Activated gamma-delta T cell treated with Interleukin-2 at 50 U/mL for 16 hours (primary cell): Measurements from ENCODE around the gene ESR2.
"Not testable (repeated sequence)": the region's sequence is repeated elsewhere in the genome, so short reads cannot be mapped to it uniquely, and the experiment has no call there.

Experiments used
- DNase-seq: peaks from one replicate; pipeline ENCODE4 v3.0.0-alpha.2; 2020

ESR2 gene

DNA sequence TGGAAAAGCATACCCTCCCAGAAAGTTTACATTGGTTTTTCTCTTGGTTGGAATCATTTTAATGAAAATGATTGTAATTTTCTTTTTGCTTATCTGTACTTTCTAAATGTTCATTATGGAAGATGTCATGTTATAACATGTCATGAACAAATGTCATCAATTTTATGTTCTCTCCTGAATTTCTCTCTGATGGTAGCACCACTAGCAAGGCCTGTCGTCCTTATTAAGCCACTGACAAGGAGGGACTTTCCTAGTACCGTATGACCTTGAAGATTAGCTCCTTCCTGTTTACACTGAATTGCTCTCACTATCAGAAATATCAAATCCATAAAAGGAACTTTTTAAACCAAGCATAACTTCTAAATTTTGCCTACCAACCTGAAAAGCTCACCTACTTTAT, 99.0 kb downstream of the ESR2 start:
- no peak for DNase-seq

DNA sequence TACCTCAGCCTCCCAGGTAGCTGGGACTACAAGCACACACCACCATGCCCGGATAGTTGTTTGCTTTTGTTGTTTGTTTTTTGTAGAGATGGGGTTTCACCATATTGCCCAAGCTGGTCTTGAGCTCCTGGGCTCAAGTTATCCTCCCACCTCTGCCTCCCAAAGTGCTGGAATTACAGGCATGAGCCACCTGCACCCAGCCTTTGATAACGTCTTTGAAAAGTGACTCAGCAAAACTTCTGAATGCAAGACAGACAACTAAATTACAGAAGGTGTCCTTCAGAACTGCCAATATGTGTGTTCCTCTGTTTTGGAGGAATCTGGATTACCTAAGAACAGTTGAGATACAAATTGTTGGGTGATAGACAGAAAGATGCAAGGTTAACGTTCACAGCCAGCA, 99.8 kb downstream of the ESR2 start:
- DNase-seq = no peak

DNA sequence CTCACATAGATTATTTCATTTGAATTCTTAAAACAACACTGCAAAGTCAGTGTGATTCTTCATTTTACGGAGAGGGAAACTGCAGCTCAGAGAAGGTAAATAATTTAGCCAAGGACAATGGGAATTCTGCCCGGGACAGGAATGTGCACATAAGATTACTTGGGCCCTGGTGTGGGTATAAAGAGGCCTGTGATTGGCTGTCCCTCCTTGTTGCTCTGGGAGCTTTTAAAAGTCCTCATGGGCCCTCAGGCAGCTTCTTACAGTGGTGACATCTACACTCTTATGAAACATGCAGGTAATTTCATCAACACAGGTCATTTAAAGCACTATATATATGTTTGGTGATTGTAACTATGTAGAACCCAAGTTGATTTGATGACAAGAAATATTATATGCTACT, 100.3 kb downstream of the ESR2 start:
- DNase-seq = no peak

DNA sequence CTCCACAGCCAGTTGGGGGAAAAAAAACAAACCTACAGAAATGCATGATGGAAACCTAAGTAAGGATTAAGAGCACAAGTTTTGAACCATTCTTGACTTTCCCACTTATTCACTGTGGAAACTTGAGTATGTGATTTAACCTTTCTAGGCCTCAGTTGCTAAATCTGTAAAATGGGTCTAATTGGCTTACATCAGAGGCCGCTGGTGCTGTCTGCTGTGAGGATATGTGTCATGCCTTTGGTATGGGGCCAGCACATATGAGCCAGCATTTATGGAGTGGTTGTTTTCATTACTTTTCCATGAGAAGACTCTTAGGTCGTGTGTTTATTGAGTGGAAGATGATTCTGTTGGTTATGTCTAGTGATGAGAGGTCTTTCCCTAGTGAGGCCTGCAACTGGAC, 102.4 kb downstream of the ESR2 start:
- DNase-seq = no peak

DNA sequence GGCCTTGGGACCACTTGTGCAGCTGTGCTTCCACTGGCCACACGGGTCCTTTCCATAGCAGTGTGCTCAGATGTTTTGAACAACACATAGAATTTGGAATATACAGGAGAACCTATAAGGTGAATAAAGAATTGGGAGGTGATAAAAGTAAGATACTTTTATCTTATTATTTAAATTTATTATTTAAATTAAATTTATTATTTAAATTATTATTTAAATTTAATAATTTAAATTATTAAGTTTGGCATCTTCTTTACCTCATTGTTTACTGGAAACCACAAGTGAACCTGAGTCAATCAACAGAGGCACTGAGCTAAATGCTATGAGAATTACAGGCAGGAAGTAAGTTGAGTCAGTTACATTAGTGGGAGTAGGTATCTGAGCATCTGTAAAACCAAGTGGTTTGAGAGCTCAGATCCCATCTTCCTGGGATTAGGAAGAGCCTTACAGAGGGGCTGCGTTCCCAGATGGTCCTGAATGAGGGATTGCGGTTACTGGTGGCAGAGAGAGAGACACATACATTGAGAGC, 103.1 kb downstream of the ESR2 start:
- no peak for DNase-seq

DNA sequence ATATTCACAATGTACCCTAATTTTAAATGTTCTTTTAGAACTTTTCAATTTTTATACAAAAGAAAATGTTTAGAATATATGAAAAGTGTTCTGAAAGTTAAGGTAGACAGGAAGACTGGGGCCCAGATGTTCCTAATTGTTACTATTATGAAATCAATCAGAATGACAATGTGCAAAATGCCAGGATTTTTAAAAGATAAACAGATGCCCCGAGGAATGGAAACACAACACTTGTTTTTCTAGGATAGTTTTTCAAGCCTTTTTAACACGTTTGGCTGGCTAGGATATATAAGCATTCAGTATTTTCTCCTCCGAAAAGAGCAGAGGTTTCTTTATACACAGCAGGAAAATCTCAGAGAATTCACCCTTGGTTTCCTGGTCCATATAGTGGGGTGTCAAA, 106.8 kb downstream of the ESR2 start:
- DNase-seq = no peak

DNA sequence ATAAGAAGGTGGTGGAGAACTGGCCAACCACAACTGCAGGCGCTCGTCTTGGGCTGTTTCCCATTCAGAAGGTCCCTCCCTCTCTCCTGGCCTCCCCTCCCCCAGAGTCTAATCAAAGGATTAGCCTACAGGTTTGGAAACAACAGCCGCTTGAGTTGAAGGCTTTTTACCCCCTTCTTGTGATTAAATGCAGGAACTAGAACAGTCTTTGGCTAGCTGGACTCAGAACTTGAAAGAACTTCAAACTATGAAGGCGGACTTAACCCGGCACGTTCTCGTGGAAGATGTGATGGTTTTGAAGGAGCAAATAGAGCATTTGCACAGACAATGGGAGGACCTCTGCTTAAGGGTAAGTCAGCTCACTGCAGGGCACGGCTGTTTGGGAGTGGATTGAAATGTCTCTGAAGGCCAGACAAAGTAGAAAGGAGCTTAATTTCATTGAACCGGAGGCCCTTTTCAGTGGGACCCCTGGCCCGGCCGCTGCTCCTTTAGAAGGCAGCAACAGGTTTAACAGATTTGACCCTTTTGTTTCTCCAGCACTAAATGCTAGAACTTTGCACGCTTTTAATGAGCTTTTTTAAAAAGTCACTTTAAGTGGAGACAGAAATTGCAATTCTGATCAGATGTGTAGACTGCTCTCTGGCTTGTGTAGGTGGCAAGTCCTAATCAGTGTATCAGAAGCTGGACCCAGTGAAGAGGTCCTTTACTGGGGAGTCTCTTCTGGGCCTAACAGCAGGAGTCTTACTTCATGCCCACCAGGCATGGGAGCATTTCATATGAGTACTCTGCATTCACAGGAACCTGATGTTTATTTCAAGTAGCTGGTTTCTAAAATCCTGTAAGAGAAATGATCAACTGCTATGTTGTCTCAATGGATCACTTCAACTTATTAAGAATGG, 107.7 kb downstream of the ESR2 start:
- DNase-seq = no peak

DNA sequence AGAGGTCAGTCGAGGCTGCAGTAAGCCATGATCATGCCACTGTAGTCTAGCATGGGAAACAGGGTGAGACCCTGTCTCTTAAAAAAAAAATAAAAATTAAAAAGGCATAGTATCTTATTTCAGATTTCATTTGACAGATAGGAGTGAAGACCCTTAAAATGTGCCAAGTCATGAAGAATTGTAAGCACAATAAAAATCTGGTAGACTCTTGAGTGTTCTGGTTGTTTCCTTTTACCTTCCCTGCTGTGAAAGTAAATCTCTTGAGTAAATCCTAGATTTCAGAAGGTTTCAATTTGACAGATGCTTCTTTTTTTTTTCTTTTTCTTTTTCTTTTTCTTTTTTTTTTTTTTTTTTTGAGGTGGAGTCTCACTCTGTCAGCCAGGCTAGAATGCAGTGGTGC, 109.0 kb downstream of the ESR2 start:
- no peak for DNase-seq

DNA sequence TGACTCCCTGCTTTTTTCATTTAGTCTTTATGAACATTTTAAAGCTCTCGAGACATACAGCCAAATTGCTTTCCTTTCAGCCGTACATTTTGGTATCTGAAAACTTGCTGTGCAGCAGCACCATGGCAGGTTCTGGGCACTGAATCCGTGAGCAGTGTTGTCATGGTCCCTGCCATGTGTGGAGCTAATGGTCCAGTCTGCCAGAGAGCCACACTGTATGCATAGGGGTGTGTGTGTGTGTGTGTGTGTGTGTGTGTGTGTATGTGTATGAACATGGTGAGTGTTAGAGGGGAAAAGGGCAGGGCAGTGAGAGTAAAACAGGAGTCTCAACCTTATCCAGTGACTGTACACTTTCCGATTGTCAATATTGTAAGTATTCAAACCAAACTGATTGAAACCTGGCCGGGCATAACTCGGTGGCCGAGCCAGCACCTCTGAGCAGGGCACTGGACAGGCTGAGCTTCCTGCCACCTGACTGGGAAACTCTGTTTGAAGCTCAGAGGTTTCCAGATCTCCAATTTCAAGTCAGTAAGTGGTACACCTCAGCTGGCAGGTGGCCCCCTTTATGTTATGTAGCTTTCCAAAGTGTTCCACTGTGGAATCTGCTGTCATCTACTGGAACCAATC, 110.0 kb downstream of the ESR2 start:
- DNase-seq = no peak

DNA sequence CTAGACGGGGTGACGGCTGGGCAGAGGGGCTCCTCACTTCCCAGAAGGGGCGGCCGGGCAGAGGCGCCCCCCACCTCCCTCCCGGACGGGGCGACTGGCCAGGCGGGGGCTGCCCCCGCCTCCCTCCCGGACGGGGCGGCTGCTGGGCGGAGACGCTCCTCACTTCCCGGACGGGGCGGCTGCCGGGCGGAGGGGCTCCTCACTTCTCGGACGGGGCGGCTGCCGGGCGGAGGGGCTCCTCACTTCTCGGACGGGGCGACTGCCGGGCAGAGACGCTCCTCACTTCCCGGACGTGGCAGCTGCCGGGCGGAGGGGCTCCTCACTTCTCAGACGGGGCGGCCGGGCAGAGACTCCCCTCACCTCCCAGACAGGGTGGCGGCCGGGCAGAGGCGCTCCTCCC, 111.3 kb downstream of the ESR2 start:
- DNase-seq = not testable (repeated sequence)

DNA sequence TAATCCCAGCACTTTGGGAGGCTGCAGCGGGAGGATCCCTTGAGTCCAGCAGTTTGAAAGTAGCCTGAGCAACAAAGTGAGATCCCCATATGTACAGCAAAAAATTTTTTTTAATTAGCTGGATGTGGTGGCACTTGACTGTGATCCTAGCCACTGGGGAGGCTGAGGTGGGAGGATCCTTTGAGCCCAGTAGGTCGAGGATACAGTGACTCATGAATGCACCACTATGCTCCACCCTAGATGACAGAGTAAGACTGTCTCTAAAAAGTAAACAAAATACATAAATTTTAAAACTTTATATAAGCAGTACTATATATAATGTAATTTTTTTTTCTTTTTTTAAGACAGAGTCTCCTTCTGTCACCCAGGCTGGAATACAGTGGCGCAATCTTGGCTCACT, 115.4 kb downstream of the ESR2 start:
- DNase-seq = no peak

DNA sequence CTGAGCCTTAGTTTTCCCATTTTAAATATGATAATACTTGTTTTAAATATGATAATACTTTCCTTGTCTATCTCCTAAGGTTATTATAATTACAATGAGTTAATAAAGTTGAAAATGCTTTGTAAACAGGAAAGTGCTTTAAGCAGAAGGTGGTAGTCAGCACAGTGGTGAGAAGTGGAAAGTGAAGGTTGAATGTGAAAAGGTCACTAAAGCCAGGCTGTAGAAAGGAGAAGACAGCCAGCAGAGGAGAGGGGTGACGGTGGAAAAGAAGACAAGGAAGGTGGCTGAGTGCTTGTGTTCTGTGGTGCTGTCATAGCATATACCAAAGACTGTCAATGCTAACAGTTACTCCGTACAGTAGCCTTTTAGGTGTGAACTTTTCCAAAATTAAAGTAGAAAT, 117.8 kb downstream of the ESR2 start:
- DNase-seq = no peak

DNA sequence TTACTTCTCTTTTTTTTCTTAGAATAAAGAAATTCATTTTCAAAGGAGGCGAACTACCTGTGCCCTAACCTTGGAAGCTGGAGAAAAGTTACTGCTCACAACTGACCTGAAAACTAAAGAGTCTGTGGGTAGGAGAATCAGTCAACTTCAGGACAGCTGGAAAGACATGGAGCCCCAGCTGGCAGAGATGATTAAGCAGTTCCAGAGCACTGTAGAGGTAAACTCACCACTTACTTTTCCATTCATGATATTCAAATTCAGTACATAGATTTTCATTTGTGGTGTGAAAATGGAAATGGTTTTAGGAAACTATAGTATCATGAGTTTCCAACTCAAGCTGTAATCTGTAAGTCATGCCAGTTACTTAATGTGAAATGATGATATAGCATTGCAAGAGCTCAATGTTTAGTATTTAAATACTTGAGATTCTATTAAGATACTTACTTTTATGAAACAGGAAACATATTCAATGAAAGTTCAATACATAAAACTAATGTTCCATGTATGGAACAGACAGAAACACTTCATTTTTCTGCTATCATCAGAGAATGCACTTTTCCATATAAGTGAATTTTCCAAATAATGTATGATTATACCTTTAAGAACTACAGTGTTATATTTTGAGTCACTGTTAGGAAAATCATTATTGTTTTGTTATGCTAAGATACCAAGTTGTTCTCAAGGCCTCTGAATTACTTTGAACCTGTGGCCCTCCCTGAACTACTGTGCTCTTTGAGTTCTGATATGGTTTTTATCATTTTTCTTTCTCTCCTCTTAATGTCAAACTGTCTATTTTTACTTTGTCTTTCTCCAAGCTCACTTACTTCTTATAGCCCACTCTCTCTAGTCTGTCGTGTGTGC, 119.0 kb downstream of the ESR2 start:
- no peak for DNase-seq

DNA sequence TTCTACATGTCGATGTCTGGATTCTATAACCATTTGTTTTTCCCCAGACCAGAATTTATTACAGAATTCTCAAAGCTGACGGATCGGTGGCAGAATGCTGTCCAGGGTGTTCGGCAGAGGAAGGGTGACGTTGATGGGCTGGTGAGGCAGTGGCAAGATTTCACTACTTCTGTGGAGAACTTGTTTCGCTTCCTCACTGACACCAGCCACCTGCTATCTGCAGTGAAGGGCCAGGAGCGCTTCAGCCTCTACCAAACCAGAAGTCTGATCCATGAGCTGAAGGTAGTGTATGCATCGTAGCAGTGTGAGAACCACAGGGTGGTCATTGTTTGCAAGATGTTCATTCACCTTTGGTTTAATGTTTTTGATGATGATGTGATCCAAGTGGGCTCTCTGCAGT, 124.0 kb downstream of the ESR2 start:
- no peak for DNase-seq

DNA sequence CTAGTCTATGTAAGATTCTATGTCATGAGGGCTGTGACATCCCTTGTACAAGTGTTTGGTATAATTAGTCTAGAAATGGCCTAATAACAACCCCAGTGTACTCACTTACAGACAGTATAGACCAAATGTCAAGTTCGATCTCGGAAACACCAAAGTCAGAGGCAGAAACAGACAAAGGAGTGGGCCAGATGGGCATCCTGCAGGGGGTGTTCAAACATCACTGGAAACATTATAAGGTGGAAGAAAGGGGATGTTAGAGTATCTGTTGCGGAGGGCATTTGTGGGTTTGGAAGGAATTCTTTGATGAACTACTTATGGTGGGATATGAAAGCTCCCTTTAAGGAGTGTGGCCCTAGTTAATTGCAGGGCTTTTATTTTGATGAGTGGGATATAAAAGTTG, 134.6 kb downstream of the ESR2 start:
- DNase-seq = no peak

DNA sequence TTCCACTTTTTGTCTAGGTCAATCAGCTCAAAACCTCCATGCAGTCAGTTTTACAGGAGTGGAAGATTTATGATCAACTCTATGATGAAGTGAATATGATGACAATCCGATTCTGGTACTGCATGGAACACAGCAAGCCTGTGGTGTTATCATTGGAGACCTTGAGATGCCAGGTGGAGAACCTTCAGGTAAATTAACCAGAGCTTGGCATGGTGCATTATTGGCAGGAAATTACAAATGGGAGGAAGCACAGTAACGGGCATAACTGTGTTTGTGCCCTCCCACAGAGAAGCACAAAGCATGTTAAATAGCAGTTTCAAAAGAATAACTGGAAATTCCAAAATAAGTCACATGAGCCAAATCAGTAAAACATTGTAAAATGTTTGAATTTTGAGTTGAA, 135.6 kb downstream of the ESR2 start:
- DNase-seq = no peak

DNA sequence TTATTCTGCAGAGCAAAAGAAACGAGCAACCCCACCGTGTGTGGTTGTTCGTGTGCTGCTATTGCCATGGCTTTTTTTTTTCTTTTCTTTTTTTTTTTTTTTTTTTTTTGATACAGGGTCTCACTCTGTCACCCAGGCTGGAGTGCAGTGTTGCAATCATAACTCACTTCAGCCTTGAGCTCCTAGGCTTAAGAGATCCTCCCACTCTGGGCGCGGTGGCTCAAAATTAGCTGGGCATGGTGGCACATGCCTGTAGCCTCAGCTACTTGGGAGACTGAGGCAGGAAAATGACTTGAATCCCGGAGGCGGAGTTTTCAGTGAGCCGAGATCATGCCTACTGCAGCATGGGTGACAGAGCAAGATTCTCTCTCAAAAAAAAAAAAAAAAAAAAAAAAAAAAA, 144.2 kb downstream of the ESR2 start:
- DNase-seq = no peak

DNA sequence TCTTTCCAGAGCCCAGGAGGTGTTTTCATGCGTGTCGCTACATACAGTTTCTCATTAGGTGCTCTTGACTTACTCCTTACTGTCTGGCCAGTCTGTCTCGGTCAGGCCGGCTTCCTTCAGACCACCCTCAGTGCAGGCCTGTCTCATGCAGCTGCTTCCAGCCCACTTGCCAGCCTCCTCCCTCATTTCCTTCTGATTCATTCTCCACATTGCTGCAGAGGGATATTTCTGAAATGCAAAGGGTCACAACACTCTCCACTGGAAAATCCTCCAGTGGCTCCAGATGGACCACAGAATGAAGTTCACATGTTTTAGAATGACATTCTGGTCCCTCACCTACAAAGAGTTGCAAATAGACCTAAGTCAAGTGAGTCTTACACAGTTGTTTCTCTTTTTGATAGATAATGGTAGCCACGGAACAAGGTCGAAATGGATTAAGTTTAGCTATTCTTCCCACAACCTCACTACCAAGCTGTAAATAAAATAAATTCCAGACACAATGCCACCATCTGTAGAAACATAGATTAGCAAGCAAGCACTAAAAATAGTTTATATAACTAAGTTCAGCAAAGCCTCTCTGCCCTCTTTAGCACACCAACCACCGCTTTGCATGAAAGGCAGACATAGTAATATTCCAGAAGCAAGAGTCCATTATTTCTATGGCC, 146.9 kb downstream of the ESR2 start:
- DNase-seq = no peak

DNA sequence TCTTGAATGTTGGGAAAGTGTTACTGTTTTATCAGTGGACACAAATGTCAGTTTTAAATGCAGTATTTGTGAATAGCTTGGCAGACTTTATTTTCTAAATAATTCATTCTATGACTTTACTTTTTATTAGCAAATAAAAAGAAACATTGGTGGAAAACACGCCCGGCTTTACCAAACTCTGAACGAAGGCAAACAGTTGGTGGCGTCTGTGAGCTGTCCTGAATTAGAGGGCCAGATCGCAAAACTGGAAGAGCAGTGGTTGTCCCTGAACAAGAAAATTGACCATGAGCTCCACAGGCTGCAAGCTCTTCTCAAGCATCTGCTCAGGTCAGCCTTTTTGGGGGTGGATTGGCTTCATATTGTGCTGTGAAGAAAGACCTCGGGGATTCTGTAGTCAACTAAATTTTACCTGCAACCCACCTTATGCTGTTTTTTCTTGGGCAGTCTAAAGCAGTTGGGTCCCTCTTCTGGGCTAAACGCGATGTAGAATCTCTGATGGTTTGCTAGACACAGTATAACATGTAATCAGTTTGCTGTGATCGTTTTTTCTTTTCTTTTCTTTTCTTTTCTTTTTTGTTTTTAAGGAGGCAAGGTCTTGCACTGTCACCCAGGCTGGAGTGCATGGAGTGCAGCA, 156.4 kb downstream of the ESR2 start:
- DNase-seq = no peak

DNA sequence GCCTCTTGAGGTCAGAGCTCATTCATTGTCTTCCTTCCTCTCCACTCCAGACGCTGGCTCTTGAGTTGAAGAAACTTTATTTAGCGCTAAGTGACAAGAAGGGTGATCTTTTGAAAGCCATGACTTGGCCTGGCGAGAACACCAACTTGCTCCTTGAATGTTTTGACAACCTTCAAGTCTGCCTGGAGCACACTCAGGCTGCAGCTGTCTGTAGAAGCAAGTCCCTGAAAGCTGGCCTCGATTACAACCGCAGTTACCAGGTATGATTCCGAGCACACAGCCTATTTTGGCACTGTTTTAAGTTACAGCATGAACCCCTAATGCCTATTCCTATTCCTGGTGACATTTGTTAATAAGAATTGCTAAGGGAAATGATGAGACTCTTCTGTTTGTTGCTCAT, 167.6 kb downstream of the ESR2 start:
- no peak for DNase-seq

DNA sequence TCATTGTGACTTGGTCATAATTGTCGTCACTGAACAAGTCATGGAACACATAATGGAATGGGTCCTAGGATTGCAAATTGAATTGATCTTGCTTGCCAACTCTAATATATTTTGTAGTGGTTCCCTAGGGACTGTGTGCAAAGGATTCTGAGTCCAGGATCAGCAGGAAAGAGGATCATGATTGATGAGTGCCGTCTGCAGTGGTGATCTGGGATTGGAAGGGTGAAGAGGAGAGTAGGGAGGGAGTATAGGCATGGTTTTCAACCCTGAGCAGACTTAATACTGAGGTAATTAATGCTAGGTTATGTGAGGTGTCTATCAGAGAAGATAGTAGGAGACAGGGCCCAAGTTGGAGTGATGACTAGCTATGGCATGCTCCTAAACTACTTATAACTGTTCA, 168.9 kb downstream of the ESR2 start:
- DNase-seq = no peak

DNA sequence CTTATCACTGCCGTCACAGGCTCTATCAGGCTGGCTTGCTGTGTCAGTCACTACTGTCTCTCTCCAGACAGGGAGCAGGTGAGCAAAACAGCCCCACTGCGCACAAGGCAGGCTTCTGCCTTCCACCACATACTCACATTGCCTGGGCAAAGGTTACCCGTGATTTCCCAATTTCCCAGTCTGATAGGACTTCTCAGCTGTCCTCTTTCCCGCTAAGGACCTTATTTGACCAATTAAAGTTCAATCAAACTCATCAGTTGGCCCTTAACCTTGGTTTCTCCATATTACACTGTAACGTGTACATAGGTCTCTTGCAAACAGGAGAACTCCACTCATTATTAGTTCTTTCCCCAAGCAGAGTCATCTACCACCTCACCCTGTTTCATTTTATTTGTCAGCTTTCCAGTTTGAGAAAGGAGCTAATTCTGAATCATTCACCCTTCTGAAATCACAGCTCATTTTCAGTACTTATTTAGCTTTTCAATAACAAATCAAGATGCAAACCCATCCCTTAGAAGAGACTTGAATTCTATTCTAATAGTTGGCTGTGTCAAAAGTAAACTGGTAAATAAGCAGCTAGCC, 170.8 kb downstream of the ESR2 start:
- DNase-seq = no peak
